Liver (tissue), 2 donors: ENCODE data around the gene SHOX.

ENCODE experiments used
- CTCF ChIP-seq: fragments of 150-350 bp; IDR thresholded peaks from 2 replicates; pipeline ENCODE4 v1.5.1; 2017; ENCODE audit warnings: improper control_type of control experiment, low read depth, low read length; ENCODE audit not compliant: missing input control
- FOXA1 ChIP-seq: IDR thresholded peaks from 2 replicates; pipeline ENCODE4 v1.6.1; 2016; ENCODE audit warnings: antibody characterized with exemption
- TF ChIP-seq, protein P1 (sequence below): IDR thresholded peaks from 2 replicates; pipeline ENCODE4 v1.6.1; 2016; ENCODE audit warnings: antibody characterized with exemption, mild to moderate bottlenecking
- donor health status: healthy.

DNA sequence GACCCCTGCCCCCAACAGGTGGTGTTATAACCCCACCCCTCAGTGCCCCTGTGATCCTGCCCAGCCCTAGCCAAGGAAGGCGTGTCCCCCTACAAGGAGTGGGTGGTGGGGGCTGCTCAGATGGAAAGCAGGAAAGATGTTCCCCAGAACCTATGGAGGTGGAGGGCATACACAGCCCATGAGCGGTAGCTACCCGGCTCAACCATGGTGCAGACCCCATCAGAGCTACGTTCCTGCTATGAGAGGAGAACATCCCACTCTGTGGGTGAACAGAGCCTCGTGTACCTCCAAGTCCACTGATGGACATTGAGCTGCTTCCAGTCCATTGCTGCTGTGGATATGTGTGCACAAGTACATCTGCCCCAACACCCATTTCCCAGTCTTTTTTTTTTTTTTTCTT, 71.1 kb downstream of the SHOX start:
- TF ChIP-seq CTCF, result no peak
- no peak for TF ChIP-seq FOXA1
- TF ChIP-seq, protein P1, sequence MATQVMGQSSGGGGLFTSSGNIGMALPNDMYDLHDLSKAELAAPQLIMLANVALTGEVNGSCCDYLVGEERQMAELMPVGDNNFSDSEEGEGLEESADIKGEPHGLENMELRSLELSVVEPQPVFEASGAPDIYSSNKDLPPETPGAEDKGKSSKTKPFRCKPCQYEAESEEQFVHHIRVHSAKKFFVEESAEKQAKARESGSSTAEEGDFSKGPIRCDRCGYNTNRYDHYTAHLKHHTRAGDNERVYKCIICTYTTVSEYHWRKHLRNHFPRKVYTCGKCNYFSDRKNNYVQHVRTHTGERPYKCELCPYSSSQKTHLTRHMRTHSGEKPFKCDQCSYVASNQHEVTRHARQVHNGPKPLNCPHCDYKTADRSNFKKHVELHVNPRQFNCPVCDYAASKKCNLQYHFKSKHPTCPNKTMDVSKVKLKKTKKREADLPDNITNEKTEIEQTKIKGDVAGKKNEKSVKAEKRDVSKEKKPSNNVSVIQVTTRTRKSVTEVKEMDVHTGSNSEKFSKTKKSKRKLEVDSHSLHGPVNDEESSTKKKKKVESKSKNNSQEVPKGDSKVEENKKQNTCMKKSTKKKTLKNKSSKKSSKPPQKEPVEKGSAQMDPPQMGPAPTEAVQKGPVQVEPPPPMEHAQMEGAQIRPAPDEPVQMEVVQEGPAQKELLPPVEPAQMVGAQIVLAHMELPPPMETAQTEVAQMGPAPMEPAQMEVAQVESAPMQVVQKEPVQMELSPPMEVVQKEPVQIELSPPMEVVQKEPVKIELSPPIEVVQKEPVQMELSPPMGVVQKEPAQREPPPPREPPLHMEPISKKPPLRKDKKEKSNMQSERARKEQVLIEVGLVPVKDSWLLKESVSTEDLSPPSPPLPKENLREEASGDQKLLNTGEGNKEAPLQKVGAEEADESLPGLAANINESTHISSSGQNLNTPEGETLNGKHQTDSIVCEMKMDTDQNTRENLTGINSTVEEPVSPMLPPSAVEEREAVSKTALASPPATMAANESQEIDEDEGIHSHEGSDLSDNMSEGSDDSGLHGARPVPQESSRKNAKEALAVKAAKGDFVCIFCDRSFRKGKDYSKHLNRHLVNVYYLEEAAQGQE, result no peak
